GM12878 (cell line): ENCODE results near the gene RORC.

Source experiments
- CHD2 ChIP-seq: IDR thresholded peaks from 2 replicates; pipeline ENCODE4 v1.6.1; 2011; ENCODE audit warnings: low read depth, low read length, improper control_type of control experiment, borderline replicate concordance
- MYC ChIP-seq: IDR thresholded peaks from 2 replicates; pipeline ENCODE4 v1.6.1; 2011; ENCODE audit warnings: mild to moderate bottlenecking, low read length, moderate library complexity, inconsistent platforms; ENCODE audit not compliant: insufficient read depth, insufficient replicate concordance, insufficient read length, severe bottlenecking
- STAT3 ChIP-seq: IDR thresholded peaks from 2 replicates; pipeline ENCODE4 v1.6.1; 2011; ENCODE audit warnings: low read depth, low read length, improper control_type of control experiment

DNA sequence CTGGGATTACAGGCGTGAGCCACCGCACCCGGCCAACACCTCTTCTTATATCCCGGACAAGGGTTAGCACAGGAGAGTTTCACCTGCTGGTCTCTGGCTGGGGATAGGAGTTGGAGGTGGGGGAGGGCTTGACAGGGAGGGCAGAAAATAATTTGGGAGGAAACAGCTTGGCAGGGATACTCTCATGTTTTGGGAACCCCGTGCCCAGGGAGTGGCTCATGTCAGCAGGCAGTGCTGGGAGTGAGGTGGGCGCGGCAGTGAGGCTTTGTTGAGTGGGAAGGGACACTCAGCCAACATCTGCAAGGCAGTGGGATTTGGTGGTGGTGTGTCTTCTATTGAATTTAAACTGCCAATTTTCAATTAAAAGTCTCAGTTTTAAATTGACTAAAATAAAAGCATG lies 23.1 kb upstream of the RORC start:
- TF ChIP-seq CHD2 (no peak), STAT3 (no peak), MYC (no peak)
